ENCODE data around the gene SIAH3.

The SIAH3 gene

DNA sequence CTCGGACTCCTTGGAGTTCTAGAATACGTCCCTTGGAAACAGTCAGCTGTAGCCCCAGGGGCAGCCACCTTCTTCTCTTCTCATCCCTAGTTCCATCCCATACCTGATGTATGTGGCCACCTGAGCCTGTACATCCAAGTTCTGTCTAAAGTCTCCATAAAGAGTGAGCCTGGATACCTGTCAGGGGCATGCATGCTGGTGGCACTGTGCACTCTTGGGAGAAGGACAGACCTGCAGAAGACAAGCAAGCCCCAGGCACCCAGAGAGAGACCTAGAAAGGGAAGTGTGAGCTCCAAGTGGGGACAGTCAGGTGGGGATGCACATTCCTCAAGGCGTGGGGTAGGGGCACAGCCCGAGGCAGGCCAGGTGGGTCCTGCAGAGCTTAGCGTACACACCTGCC is 21.4 kb downstream of the SIAH3 start:
- TF ChIP-seq CTCF (IDR thresholded peaks at IDR 0.05; ENCODE audit: low read depth, low read length, missing control alignments): no peak
- H3K4me3 ChIP-seq (ENCODE audit: low read depth, low read length): no peak overlapping the region
- DNase-seq (ENCODE audit: low read depth): no peak
- in situ Hi-C loops (cut with HindIII; ENCODE audit: low sequenced_read_pairs): no loop called here

DNA sequence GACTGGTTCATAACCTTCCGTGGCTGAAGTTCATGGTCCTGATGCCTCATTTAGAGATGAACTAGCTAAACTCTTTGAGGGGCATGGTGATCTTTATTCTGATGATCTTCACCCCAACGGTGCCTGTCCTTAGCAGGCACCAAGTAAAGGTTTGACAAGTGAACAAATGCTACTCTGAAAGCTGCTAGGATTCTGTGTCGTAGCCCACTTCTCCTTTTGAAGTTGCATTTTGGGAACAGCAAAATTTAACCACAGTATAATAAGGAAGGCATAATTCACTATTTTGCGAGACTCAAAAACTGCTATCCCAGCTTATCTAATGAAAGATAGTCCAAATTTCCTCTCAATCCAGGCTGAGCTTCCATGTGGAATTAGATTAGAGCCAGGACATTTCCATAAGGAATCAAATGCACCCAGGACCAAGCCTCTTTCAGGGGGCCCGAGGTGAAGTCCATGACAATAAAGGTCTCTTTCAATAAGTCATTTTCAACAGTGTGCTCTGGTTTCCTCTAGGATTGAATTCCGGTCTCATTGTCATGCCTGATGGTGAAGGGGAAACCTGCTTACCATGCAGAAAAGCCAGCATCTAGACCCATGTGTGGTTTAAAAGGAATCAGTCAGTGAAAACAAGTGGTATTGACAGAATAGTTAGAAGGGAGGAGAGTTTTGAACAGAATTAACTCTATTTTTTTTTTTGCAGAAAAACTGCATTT is 23.1 kb downstream of the SIAH3 start:
- in situ Hi-C loops (cut with HindIII; ENCODE audit: low sequenced_read_pairs): no loop called here
- H3K4me3 ChIP-seq (ENCODE audit: low read depth, low read length): no peak overlapping the region
- no peak for TF ChIP-seq CTCF (IDR thresholded peaks at IDR 0.05; ENCODE audit: low read depth, low read length, missing control alignments)

DNA sequence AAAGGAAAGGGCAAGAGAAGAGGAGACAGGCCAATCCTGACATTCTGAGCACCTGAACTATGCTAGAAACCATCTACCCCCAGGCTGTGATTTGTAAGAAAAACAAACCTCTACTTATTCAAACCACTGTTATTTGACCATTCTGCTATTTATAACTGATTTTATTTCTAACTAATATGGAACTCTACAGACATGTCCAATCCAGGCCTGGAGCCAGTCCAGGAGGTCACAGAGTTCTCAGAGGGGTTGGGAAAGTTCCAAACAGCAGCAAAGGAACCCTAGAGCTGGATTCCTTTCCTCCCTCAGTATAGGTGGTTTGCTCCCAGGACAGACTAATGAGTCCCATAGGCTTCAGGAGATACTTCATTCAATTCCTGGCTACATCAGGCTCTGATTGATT is 24.2 kb downstream of the SIAH3 start:
- H3K4me3 ChIP-seq (ENCODE audit: low read depth, low read length): no peak overlapping the region
- in situ Hi-C loops (cut with HindIII; ENCODE audit: low sequenced_read_pairs): no loop called here
- no peak for DNase-seq (ENCODE audit: low read depth)
- TF ChIP-seq CTCF (IDR thresholded peaks at IDR 0.05; ENCODE audit: low read depth, low read length, missing control alignments): no peak

More for the DNA sequence above, 23.1 kb downstream of the SIAH3 start:
- DNase-seq (ENCODE audit: low read depth): no peak

DNA sequence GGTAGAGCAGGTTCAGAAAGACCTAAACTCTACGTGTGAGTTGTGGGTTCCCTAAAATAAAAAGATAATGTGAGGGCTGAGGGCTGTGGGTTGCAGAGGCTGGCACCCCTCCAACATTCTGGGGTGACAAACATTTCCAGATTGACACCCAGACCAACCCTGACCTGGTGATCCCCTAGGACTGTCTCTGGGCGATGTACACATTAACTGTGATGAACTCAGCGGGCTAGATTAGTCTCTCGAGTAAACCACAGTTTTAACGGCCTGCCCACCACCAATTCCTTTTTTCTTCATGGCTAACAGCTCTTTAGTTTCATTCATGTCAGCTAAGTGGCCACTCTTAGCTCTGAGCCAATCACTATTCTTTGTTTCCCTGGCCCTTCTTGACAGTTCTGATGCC is 24.8 kb downstream of the SIAH3 start:
- DNase-seq (ENCODE audit: low read depth): no peak
- no peak for TF ChIP-seq CTCF (IDR thresholded peaks at IDR 0.05; ENCODE audit: low read depth, low read length, missing control alignments)
- no peak overlapping the region for H3K4me3 ChIP-seq (ENCODE audit: low read depth, low read length)
- in situ Hi-C loops (cut with HindIII; ENCODE audit: low sequenced_read_pairs): no loop called here

- in situ Hi-C loops (cut with HindIII; ENCODE audit: low sequenced_read_pairs): no loop called here
- no peak overlapping the region for H3K4me3 ChIP-seq (ENCODE audit: low read depth, low read length)
- DNase-seq (ENCODE audit: low read depth): no peak
- no peak for TF ChIP-seq CTCF (IDR thresholded peaks at IDR 0.05; ENCODE audit: low read depth, low read length, missing control alignments)
Observed at GRCh38 chr13:45825387-45825650, 26.2 kb downstream of the SIAH3 start.

DNA sequence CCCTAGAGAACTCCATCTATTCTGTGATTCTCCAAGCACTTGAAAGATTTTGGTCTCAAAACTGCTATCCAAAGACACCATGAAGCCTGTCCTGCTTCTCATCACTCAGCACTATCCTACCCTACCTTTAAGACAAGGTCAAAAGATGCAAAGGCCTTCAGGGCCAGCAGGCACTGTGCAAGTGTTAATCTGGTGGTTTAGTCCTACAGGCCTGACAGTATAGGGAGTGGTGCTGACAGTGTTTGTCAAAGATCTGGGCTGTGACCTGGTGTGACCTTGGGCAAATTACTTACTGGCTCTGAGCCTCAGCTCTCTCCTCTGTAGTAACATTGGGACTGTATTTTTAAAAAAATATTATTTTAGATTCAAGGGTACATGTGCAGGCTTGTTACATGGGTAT is 28.0 kb downstream of the SIAH3 start:
- H3K4me3 ChIP-seq (ENCODE audit: low read depth, low read length): no peak overlapping the region
- no peak for TF ChIP-seq CTCF (IDR thresholded peaks at IDR 0.05; ENCODE audit: low read depth, low read length, missing control alignments)
- in situ Hi-C loops (cut with HindIII; ENCODE audit: low sequenced_read_pairs): no loop called here
- DNase-seq (ENCODE audit: low read depth): no peak

DNA sequence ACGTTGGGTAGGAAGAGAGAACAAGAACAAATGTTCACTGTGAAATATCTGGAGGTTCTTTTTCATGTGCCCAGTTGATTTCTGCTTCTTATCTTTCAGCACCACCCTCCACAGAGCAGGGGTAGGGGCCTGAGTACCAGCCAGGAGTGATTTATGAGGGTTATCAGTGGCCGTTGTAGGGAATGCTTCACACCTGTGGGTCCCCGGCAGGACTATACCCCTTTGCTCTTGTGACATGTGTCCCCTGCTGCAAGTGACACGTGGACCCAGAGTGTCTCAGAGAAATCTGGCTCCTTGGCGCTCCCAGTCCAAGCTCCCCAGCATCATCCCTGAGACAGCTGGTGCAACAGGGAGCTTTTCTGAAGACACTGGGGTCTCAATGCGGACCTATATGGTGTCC is 29.7 kb downstream of the SIAH3 start:
- no peak for TF ChIP-seq CTCF (IDR thresholded peaks at IDR 0.05; ENCODE audit: low read depth, low read length, missing control alignments)
- H3K4me3 ChIP-seq (ENCODE audit: low read depth, low read length): no peak overlapping the region
- DNase-seq (ENCODE audit: low read depth): no peak
- in situ Hi-C loops (cut with HindIII; ENCODE audit: low sequenced_read_pairs): no loop called here

Data from astrocyte of the cerebellum (primary cell).